H9 (cell line): ENCODE measurements around the gene UPK2. TPM values are rescaled to one million over a fixed set of nuclear protein-coding genes. Genes with fewer than 3 reads are reported as not detected.

Source experiments
- DNase-seq: peaks from one replicate; pipeline ENCODE4 v3.0.0-alpha.2; 2017
- H2AFZ ChIP-seq: one replicate; pipeline ENCODE4 v1.6.1; 2013; ENCODE audit warnings: mild to moderate bottlenecking, low read length, control low read depth, moderate library complexity
- H2AK5ac ChIP-seq: 2 replicates; pipeline ENCODE4 v1.6.1; 2013; ENCODE audit warnings: low read length, control low read depth, mixed read lengths; ENCODE audit not compliant: insufficient read length
- H2BK120ac ChIP-seq: one replicate; pipeline ENCODE4 v1.6.1; 2013; ENCODE audit warnings: low read depth, mild to moderate bottlenecking, low read length, control low read depth, inconsistent platforms; ENCODE audit not compliant: poor library complexity, severe bottlenecking
- H2BK12ac ChIP-seq: 2 replicates; pipeline ENCODE4 v1.6.1; 2013; ENCODE audit warnings: low read length, control low read depth, mixed read lengths, low read depth; ENCODE audit not compliant: insufficient read length
- H2BK15ac ChIP-seq: 2 replicates; pipeline ENCODE4 v1.6.1; 2013; ENCODE audit warnings: low read depth, low read length, control low read depth
- H2BK20ac ChIP-seq: one replicate; pipeline ENCODE4 v1.6.1; 2013; ENCODE audit warnings: low read depth, mild to moderate bottlenecking, low read length, control low read depth, inconsistent platforms; ENCODE audit not compliant: poor library complexity, severe bottlenecking
- H2BK5ac ChIP-seq: 2 replicates; pipeline ENCODE4 v1.6.1; 2013; ENCODE audit warnings: low read length, control low read depth, mixed read lengths; ENCODE audit not compliant: insufficient read length
- H3K14ac ChIP-seq: 2 replicates; pipeline ENCODE4 v1.6.1; 2013; ENCODE audit warnings: low read length, control low read depth; ENCODE audit not compliant: insufficient read depth
- H3K18ac ChIP-seq: 2 replicates; pipeline ENCODE4 v1.6.1; 2013; ENCODE audit warnings: low read depth, mild to moderate bottlenecking, mixed read lengths, low read length, control low read depth; ENCODE audit not compliant: insufficient read length
- H3K23ac ChIP-seq: 2 replicates; pipeline ENCODE4 v1.6.1; 2013; ENCODE audit warnings: low read length, control low read depth, mixed read lengths, low read depth; ENCODE audit not compliant: insufficient read length
- H3K23me2 ChIP-seq: 2 replicates; pipeline ENCODE4 v1.6.1; 2013; ENCODE audit warnings: low read depth, mild to moderate bottlenecking, mixed read lengths, low read length, control low read depth; ENCODE audit not compliant: insufficient read length, poor library complexity, severe bottlenecking
- H3K27ac ChIP-seq: 2 replicates; pipeline ENCODE4 v1.5.1; 2013; ENCODE audit warnings: low read length, control low read depth, mixed read lengths, low read depth; ENCODE audit not compliant: insufficient read length
- H3K27me3 ChIP-seq: 2 replicates; pipeline ENCODE4 v1.6.1; 2013; ENCODE audit warnings: low read length, control low read depth, inconsistent platforms; ENCODE audit not compliant: insufficient read depth
- H3K4ac ChIP-seq: 2 replicates; pipeline ENCODE4 v1.6.1; 2013; ENCODE audit warnings: low read depth, mild to moderate bottlenecking, control low read depth, inconsistent platforms, low read length, moderate library complexity
- H3K4me1 ChIP-seq: 2 replicates; pipeline ENCODE4 v1.6.1; 2013; ENCODE audit warnings: low read length, control low read depth, inconsistent platforms; ENCODE audit not compliant: insufficient read depth
- H3K4me2 ChIP-seq: 2 replicates; pipeline ENCODE4 v1.6.1; 2013; ENCODE audit warnings: low read length, control low read depth, mixed read lengths; ENCODE audit not compliant: insufficient read length, insufficient read depth
- H3K56ac ChIP-seq: 2 replicates; pipeline ENCODE4 v1.6.1; 2013; ENCODE audit warnings: low read depth, mild to moderate bottlenecking, mixed read lengths, low read length, control low read depth; ENCODE audit not compliant: insufficient read length
- H3K79me1 ChIP-seq: 2 replicates; pipeline ENCODE4 v1.6.1; 2013; ENCODE audit warnings: low read depth, mild to moderate bottlenecking, moderate library complexity, low read length, control low read depth, inconsistent platforms; ENCODE audit not compliant: insufficient read depth, poor library complexity, severe bottlenecking
- H3K79me2 ChIP-seq: 2 replicates; pipeline ENCODE4 v1.6.1; 2013; ENCODE audit warnings: low read length, control low read depth, inconsistent platforms; ENCODE audit not compliant: insufficient read depth
- H3K9ac ChIP-seq: 2 replicates; pipeline ENCODE4 v1.6.1; 2013; ENCODE audit warnings: low read length, control low read depth, mixed read lengths; ENCODE audit not compliant: insufficient read length; ENCODE audit errors: extremely low read depth
- H3K9me3 ChIP-seq: one replicate; pipeline ENCODE4 v1.6.1; 2013; ENCODE audit warnings: low read depth, low read length, inconsistent platforms; ENCODE audit not compliant: control insufficient read depth
- H3T11ph ChIP-seq: one replicate; pipeline ENCODE4 v1.6.1; 2013; ENCODE audit warnings: mild to moderate bottlenecking, low read length, control low read depth, inconsistent platforms
- H4K20me1 ChIP-seq: one replicate; pipeline ENCODE4 v1.6.1; 2013; ENCODE audit not compliant: control insufficient read depth, insufficient read length, insufficient read depth
- H4K5ac ChIP-seq: 2 replicates; pipeline ENCODE4 v1.6.1; 2013; ENCODE audit warnings: low read depth, mild to moderate bottlenecking, mixed read lengths, low read length, control low read depth; ENCODE audit not compliant: insufficient read length
- H4K8ac ChIP-seq: replicated peaks from 2 replicates; pipeline ENCODE4 v1.6.1; 2013; ENCODE audit warnings: low read length, control low read depth, mixed read lengths, low read depth; ENCODE audit not compliant: insufficient read length
- H4K91ac ChIP-seq: 2 replicates; pipeline ENCODE4 v1.6.1; 2013; ENCODE audit warnings: low read depth, mild to moderate bottlenecking, moderate library complexity, mixed read lengths, low read length, control low read depth; ENCODE audit not compliant: insufficient read length
- H3K27ac Mint-ChIP-seq, 3 experiments: 2 replicates in 2 of 3; 3 replicates in 1 of 3; pipeline ENCODE4 v1.8.0; 2020 to 2021; ENCODE audit warnings: mixed read lengths in 3 of 3, mild to moderate bottlenecking in 1 of 3, moderate library complexity in 1 of 3
- H3K27me3 Mint-ChIP-seq: 2 replicates; pipeline ENCODE4 v1.8.0; 2021; ENCODE audit warnings: low read depth, mild to moderate bottlenecking, moderate library complexity, mixed read lengths
- H3K36me3 Mint-ChIP-seq, 3 experiments: 2 replicates in 2 of 3; 3 replicates in 1 of 3; pipeline ENCODE4 v1.8.0; 2020 to 2021; ENCODE audit warnings: low read depth in 3 of 3, mixed read lengths in 3 of 3; ENCODE audit not compliant: insufficient read depth in 1 of 3
- H3K4me1 Mint-ChIP-seq, 2 experiments: 2 replicates each; pipeline ENCODE4 v1.8.0; 2020; ENCODE audit warnings: mixed read lengths in 2 of 2
- H3K4me3 Mint-ChIP-seq, 2 experiments: 2 replicates in 1 of 2; 3 replicates in 1 of 2; pipeline ENCODE4 v1.8.0; 2020 to 2021; ENCODE audit warnings: mild to moderate bottlenecking in 2 of 2, mixed read lengths in 2 of 2, moderate library complexity in 1 of 2
- H3K9me3 Mint-ChIP-seq, 2 experiments: 2 replicates in 1 of 2; 3 replicates in 1 of 2; pipeline ENCODE4 v1.8.0; 2020; ENCODE audit warnings: mild to moderate bottlenecking in 2 of 2, mixed read lengths in 2 of 2, moderate library complexity in 1 of 2
- CTCF ChIP-seq: fragments of 200-600 bp; sonication (generic); conservative IDR thresholded peaks from 3 replicates; pipeline ENCODE4 v1.8.0; 2021; ENCODE audit warnings: antibody characterized with exemption, mild to moderate bottlenecking
- WGBS: extraction: QIAGEN DNeasy Blood & Tissue Kit; methylation state at CpG from one replicate; pipeline ENCODE4 v1.1.7; 2013; ENCODE audit warnings: missing lambda C conversion rate, low lambda C conversion rate, mixed read lengths; ENCODE audit not compliant: insufficient read length; ENCODE audit errors: extremely low coverage; 5-methylcytosine and 5-hydroxymethylcytosine counted together
- total RNA-seq: library from RNA; stranded (reverse); gene quantifications from 2 replicates; pipeline ENCODE4 v1.2.1, GENCODE V29; 2021

The UPK2 gene
- total RNA-seq, 1 experiment from 2014 or later: 0.33 TPM

GRCh38 chr11:118912742-118913410 is 43.2 kb upstream of the UPK2 start:
- Histone ChIP-seq H4K20me1 (no peaks in the 10 kb centered on the region), H2BK5ac (peak overlapping the region; percentile 44), H3K56ac (no peak overlapping the region), H3K18ac (peak overlapping the region; percentile 61), H3K23ac (no peak overlapping the region), H3K27me3 (no peaks in the 10 kb centered on the region), H3K14ac (peak overlapping the region; percentile 82), H3K27ac (peak overlapping the region; percentile 80), H4K8ac (no peak overlapping the region), H4K91ac (no peak overlapping the region), H2BK20ac (no peak overlapping the region), H3K9ac (peak overlapping the region; percentile 16), H2BK120ac (no peak overlapping the region), H2AFZ (no peak overlapping the region), H3K79me2 (peaks cover 8% of the 10 kb centered on the region; the same call in 1 of the 2 replicates), H2BK12ac (no peak overlapping the region), H3K79me1 (peaks cover 5% of the 10 kb centered on the region), H2BK15ac (no peak overlapping the region; the same call in 1 of the 2 replicates), H3K23me2 (peaks cover 14% of the 10 kb centered on the region), H3K9me3 (no peaks in the 10 kb centered on the region), H3T11ph (no peak overlapping the region), H3K4ac (no peak overlapping the region; the same call in 1 of the 2 replicates), H3K4me1 (peaks cover 13% of the 10 kb centered on the region; the same call in 1 of the 2 replicates), H3K4me2 (peak overlapping the region; percentile 74), H2AK5ac (no peak overlapping the region), H4K5ac (no peak overlapping the region)
- peak overlapping the region; percentile 66 to 81 for H3K4me3 Mint-ChIP-seq
- H3K36me3 Mint-ChIP-seq: peaks cover 4 to 17% (median 13%) of the 10 kb centered on the region in 3 experiments; a peak in 5 of 7 replicates
- H3K4me1 Mint-ChIP-seq: peaks cover 69 to 84% of the 10 kb centered on the region in 2 experiments
- no peaks in the 10 kb centered on the region; a peak in 2 of 5 replicates for H3K9me3 Mint-ChIP-seq
- no peak for DNase-seq
- peak overlapping the region; percentile 99 to 100 (median 99) for H3K27ac Mint-ChIP-seq
- TF ChIP-seq CTCF: no peak
- WGBS: no CpG with 5 or more reads among the region's 12 CpGs
- H3K27me3 Mint-ChIP-seq: no peaks in the 10 kb centered on the region
